NCI-H2029 (cell line): ENCODE results near the gene TIAM1.
A peak's percentile ranks its signal among the peaks of the same experiment; 100 is the strongest.

Experiments used
- DNase-seq: peaks from one replicate; lab custom pipeline; 2025; lab: John Stamatoyannopoulos, UW

The TIAM1 gene

GRCh38 chr21:31329456-31330143 lies 14.5 kb downstream of the TIAM1 start:
- no peak for DNase-seq

- DNase-seq, result no peak
These were observed 17.4 kb downstream of the TIAM1 start for GRCh38 chr21:31326522-31327242.

GRCh38 chr21:31318971-31319370 lies 25.1 kb downstream of the TIAM1 start:
- DNase-seq, result no peak

GRCh38 chr21:31317688-31318087 lies 26.4 kb downstream of the TIAM1 start:
- no peak for DNase-seq

- DNase-seq, result no peak
These were observed 27.4 kb downstream of the TIAM1 start for GRCh38 chr21:31316488-31317169.

GRCh38 chr21:31316072-31316471 lies 28.0 kb downstream of the TIAM1 start:
- DNase-seq, result no peak

- peak; percentile 86 for DNase-seq
These were observed 33.3 kb downstream of the TIAM1 start for GRCh38 chr21:31310750-31311149.

GRCh38 chr21:31308584-31308983 lies 35.5 kb downstream of the TIAM1 start:
- DNase-seq, result no peak

- DNase-seq, result no peak
These were observed 38.2 kb downstream of the TIAM1 start for GRCh38 chr21:31305888-31306287.

GRCh38 chr21:31299291-31300147 lies 44.5 kb downstream of the TIAM1 start:
- no peak for DNase-seq

GRCh38 chr21:31298618-31299269 lies 45.3 kb downstream of the TIAM1 start:
- DNase-seq, result no peak

- no peak for DNase-seq
These were observed 46.3 kb downstream of the TIAM1 start for GRCh38 chr21:31297806-31298205.

- DNase-seq, result no peak
These were observed 48.4 kb downstream of the TIAM1 start for GRCh38 chr21:31295676-31296075.

GRCh38 chr21:31294691-31295090 lies 49.4 kb downstream of the TIAM1 start:
- no peak for DNase-seq

- DNase-seq, result no peak
These were observed 50.1 kb downstream of the TIAM1 start for GRCh38 chr21:31293986-31294385.

- no peak for DNase-seq
These were observed 53.3 kb downstream of the TIAM1 start for GRCh38 chr21:31290765-31291164.

- DNase-seq, result no peak
These were observed 54.4 kb downstream of the TIAM1 start for GRCh38 chr21:31289702-31290101.

- DNase-seq, result no peak
These were observed 55.9 kb downstream of the TIAM1 start for GRCh38 chr21:31288191-31288590.

GRCh38 chr21:31287201-31287600 lies 56.9 kb downstream of the TIAM1 start:
- no peak for DNase-seq

- no peak for DNase-seq
These were observed 57.4 kb downstream of the TIAM1 start for GRCh38 chr21:31286621-31287020.

GRCh38 chr21:31284797-31285397 lies 59.2 kb downstream of the TIAM1 start:
- DNase-seq, result peak; percentile 16
